ENCODE results near the gene GBX1.

The GBX1 gene

DNA sequence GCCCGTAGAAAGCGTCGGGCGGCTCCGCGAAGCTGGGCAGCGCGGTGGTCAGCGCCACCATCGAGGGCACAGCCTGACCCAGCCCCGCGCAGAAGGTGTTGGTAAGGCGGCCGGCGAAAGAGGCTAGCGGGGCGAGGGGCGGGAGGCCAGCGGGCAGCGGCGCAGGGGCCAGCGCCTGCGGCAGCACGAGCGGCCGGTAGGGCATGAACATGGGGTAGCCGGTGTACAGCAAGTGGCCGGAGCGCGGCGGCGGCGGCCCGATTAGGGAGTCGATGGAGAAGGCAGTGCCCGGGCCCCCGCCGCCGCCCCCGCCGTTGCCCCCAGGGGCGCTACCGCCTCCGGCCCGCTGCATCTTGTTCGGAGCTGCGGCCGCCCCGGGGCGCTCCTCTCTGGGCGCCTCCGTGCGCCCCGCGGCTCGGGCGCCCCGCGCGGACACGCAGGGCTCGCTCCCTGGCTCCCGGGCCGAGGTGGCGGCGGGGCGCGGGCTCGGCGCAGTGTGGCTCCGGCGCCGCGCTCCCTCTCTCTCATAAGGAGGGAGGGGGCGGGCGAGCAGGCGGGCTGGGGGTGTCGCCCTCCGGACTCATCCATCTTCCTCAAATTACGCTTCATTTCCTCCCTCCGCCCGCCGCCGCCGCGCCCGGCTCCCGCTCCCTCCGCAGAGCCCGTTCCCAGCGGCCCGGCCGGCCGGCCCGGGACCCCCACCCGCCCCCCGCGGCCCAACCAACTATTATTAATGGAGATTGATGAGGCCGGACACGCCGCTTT, at the start of gene GBX1:
Gene GBX1 (minus strand): TSS at position 498 of the 765 bp plus-strand sequence. CDS start 146 bp downstream, at position 352.
- no peak for DNase-seq

DNA sequence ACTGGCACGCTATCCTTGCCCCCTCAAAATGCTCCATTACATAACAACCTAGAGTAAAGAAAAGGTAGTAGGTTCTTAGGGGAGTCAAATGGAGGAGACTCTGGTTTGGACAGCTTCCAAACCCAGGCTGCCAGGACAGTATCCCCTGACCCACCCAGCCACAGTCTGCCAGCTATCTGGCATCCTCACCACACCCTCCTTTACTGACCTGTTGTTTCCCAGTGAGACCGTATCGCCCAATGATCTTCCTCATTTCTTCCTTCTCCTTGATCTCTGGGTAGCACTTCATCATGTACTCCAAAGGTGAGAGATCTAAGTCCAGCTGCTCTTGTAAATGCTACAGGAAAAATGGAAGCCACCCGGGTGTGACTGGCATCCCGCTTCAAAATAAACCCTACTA, 47.9 kb upstream of the GBX1 start:
- no peak for DNase-seq

DNA sequence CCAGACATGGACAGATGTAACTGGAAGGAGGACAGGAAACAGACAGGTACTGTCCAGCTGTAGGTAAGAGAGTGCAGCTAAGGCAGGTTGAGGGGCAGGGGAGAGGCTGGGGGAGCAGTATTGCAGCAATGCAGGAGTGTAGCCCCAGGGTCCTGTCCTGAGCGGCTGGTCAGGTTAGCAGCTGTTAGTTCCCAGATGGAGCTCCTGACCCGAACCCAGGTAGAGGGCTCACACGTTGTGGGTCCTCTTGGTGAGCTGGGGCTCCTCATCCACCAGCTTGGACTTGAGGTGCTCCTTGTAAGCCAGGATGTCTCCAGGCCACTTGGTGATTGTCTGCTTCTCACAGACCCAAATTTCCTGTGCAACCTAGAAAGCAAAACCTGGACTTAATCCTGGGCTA, 46.3 kb upstream of the GBX1 start:
- DNase-seq, result no peak

DNA sequence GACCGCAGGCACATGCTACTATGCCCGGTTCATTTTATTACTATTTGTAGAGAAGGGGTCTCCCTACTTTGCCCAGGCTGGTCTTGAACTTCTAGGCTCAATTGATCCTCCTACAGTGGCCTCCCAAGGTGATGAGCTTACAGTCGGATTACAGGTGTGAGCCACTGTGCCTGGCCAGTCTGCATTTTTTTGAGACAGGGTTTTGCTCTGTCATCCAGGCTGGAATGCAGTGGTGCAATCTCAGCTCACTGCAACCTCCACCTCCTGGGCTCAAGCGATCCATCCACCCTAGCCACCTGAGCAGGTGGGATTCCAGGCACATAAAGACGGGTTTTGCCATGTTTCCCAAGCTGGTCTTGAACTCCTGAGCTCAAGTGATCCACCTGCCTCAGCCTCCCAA, 45.1 kb upstream of the GBX1 start:
- no peak for DNase-seq

DNA sequence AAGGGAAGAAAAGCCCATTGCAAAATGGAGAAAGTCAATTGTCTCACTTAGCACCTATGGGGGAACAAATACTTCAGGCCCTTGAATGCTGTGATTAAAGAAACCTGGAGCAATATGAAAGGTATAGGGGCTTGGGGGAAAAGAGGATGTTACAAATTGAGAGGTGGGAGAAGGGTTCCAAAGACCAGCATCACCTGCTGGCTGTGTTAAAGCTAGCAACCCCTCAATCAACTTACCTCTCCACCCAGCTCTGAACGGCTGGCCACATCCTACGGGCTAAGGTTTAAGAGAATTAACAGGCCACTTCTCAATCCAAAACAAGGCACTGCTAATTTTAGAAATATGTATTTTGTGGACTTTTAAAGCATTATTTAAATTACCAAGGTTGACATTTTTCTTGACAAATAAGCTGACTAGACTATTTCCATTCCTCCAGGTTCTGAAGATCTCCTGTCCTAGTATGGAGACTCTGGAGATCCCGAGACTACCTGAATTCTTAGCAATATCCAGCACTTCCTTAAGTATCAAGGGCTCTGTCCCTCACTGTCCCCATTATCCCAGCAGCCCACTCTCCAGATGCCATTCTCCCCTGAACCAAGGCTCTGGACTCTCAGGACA, 43.8 kb upstream of the GBX1 start:
- no peak for DNase-seq

DNA sequence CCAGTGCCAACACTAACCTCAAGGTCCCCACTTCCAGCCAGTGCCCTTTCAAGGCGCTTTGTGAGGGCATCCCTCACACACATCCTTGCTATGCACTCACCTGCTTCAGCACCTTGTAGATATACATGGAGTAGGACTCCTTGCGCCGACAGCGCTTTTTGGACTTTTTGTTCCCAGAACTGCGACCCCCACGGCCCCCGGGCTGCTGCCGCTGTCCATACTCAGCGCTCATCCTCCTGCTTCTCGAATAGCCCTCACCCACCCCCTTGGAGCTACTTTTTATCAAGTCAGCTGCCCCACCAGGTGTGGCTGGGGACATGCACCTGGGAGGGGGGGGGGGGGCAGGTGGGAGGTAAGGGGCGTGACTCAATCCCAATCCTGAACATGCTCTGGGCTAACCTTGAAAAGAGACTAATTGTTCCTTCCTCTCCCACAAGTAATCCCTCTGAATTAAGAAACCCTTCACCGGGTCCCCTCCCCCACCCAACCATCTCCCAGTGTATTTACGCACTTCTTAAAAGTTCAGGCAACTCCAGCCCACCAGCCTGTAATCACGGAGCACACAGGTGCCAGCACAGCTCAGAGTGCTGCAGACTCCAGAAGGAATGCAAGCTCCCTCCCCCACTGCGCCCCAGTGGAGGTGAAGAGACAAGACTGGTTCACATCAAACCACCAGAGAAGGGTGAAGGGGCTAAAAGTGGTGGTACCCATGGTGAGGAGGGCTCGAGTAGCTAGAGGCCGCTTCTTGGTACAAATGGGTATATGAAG, 42.8 kb upstream of the GBX1 start, which contains the start of gene H2BK1:
Gene H2BK1 (minus strand): TSS at position 402 of the 768 bp plus-strand sequence. CDS start 170 bp downstream, at position 232.
- no peak for DNase-seq

DNA sequence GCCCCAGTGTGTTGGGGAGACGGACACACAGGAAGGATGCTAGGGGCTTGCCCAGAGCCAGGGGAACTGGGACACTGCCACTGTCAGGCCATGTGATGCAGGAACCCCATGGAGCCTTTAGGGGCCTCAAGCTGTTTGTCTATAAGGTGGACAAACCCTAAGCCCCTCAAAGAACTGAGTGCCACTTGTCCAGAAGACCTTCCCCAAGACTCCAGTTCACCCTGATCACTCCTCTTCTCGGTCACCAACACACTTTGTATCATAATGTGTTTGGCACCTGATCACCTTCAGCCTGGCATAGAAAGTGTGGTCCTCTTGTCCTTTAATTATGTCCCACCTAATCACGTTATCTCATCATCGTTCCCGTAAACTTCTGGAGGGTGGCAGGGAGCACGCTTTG, 42.1 kb upstream of the GBX1 start:
- DNase-seq, result no peak

DNA sequence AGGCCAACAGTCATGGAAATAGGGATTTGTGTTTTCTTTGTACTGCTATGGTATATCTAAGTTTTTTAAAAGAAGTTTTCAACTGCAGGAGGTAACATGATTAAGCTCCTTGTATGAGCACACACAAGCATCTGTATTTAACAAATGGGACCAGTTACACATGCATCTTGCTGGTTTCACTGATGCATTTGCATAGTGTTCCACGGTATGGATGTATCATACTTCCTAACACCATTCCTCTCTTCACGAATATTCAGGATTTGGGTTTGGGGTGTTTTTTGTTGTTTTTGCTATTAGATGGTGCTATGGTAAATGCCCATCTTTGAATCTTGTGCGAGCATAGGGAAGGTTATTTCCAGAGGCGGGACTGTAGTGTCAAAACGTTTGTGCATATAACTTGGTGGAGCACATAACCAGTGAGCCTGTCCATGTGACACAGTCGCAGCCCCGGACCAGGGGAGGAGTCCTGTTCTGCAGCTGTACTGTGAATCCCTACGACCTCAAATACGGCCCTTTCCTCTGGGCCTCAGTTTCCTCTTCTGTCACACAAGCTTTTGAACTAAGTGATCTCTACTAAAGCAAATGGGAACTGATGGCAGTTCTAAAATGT, 40.9 kb upstream of the GBX1 start:
- DNase-seq, result no peak

DNA sequence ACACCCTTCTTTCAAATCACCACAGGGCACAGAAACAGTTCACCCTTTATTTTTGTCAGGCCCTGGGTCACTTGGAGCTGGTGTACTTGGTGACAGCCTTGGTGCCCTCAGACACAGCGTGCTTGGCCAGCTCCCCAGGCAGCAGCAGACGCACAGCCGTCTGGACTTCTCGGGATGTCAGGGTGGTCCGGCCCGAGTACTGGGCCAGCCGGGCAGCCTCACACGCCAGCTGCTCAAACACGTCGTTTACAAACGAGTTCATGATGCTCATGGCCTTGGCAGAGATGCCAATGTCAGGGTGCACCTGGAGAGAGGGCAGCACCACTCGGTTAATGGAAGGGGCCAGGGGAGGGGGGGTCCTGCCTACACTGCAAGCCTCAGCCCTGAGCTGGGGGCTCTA, 40.3 kb upstream of the GBX1 start:
- DNase-seq, result no peak

DNA sequence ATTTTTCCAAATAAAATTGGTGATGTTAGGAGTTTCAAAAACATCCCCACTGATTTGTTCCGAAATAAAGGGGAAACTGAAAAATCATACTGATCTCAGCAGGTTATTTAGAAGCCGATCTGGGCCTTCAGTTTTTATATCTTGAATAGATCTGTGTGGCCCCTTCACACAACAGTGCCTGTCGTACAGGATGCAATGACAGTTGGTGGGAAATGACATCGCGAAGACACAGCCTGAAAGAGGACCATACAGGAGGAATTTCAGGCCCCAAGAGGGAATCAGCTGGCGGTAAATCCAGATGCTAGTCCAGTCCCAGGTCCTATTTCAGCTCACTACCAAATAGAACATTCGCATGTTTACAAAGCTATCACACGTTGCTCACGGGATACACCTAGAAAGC, 39.8 kb upstream of the GBX1 start:
- DNase-seq, result no peak

DNA sequence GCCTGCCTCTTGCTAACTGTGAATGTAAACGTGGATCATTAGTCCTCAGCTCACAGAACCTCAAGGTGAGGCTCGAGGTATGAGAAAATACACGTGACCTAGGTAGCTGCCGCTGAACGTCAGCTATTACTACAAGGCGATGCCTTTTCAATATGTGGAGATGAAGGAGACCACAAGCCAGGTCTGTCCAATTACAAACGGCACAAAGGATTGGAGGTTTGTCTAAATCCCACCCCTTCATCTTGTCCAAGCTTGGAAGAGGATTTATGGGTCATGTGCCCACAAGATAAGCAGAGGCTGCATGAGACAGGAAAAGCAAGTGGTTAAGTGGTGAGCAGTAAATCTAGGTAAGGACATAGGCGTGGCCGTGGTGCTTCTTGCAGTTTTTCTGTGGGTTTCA, 39.4 kb upstream of the GBX1 start:
- DNase-seq, result no peak

DNA sequence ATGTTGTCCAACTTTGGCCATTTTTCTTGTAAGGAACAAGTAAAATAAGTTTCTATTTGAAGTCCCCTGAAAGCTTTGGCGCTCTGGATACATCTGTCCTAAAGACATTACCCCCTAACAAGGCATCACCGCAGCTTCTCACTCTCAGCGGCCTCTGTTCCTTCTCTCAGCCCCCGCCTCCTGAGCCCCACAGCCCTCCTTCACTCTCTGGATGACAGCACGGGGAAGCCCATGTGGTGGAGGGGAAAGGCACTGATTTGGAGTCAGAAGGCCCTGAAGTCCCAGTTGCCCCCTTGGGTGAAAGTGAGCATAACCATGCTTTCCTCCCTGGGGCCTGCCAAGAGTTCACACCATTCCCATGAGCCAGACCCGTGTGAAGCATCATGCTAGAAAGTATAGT, 38.2 kb upstream of the GBX1 start:
- DNase-seq, result no peak

DNA sequence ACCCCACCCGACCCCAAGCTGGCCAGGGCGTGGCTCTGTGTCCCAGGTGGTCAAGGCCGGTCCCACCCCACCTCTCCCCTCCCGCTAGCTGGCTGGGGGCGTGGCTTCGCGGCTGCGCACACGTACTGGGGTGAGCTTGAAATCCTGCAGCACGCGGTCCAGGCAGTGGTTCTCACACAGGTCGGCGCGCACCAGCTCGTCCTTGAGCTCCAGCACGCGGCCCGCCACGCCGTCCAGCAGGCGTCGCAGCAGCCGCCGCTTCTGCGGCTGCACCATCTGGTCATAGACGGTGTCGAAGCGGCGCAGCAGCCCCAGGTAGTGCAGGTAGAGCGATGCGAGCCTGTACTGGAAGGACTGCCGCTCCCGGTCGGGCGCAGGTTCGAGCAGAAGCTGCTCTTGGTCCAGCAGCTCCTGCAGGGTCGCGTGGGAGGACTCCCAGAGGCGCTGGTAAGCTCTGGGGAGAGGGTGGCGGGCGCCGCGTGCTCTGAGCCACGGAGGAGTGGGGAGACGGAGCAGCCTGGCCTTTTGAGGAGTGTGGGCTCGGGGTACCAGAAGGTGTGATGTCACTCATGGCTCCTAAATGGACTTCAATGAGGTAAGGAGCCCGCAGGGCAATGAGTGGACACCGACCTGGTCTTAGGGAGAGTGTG, 37.0 kb upstream of the GBX1 start:
- DNase-seq, result no peak

DNA sequence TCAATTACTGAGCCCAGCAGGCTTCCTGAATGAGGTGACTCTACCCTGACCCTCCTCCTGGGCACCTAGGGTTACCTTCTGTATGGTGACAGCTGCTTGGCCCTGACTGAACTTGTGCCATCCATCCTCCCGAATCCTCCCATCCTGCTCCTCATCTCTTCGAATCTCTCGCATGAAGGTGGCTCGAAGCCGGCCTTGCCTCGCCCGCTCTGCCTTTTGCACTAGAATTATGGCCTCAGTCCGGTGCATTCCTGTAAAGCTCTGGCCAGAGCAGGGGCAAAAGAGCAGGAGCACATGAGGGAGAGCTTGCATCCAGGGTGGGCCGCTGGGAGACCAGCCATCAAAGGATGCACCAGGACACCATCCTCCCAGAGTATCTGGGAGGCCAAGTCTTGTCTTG, 35.3 kb upstream of the GBX1 start:
- DNase-seq, result no peak

DNA sequence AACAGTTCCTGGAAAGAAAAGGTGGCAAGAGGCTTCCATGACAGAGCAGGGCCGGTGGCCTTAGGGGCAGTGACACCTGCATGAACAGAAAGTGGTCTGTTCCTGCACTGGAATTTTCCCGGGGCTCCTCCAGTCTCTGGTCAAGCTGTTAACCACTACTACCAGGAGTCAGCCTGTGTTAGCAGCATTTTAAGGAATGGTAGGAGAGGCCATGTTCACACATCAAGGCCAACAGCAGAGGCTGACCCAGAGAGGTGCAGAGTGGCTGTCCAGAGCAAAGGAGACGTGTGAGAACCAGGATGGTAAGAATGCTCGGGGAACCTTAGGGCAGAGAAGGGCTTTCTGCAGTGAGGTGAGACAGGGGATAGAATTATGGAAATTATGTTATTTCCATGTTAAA, 34.3 kb upstream of the GBX1 start:
- DNase-seq, result no peak

DNA sequence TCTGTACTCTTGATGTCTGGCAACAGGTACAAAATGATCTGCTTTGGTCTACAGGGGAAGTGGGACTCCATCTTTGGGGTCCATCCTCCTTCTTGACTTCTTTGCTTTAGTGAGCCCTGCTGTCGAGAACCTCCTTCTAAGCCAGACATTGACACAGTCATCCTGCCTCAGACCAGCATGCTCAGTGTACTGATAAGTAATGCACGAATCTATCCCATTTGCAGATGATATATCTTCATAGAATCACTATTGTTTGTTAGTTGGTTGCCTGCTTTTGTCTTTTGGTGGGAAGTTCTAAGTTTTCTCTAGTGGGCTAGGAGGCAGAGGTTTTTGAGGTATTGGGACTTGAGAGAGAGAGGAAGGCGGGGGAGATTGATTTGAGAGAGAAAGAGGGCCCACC, 33.9 kb upstream of the GBX1 start:
- no peak for DNase-seq

DNA sequence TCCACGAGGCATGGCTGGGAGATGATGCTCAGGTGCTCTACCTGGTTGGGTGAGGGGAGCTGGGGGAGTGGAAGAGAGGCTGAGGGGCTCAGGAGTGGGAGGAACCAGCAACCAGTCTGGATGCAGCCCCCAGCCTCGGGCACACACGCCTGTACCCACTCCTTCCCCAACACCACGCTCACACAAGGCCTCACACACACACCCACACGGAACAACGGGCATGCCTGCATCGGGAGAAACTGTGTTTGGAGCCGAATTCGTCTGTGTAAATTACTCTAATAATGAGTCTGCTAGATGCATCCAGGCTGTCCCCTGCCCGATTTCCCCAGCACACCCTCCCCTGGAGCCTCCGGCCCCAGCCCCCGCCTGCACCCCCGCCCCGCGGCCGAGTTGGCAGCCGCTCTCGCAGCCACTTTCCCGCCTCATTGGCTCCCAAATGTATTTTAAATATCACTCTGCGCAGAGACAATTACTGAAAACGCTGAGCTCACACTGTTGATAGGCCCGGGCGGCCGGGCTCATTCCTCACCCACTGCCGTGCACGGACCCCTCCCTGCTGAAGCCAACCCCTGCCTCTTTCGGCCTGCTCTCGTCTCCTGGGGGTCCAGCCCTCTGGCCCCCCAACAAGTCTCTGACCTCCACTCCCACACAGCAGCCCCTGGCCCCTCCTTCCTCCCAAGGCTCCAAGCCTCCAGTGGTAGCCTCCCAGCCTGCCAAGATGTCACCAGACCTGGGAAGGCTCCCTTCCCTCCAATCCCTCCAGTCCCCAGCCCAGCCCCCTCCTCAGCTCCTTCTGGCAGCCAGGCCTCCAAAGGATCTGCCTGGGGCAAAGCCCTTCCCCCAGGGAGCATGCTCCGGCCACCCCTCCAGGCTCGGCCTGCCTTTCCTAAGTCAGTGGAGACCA, 31.7 kb upstream of the GBX1 start:
- no peak for DNase-seq

DNA sequence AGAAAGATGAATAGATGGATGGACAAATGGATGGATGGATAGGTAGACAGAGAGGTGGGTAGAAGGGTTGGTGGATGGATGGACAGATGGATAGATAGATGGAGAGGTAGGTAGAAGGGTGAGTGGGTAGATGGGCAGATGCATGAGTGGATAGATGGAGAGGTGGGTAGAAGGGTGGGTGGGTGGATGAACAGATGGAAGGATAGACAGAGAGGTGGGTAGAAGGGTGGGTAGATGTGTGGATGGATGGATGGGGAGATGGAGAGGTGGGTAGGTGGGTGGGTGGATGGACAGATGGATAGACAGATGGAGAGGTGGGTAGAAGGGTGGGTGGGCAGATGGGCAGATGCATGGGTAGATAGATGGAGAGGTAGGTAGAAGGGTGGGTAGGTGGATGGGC, 30.4 kb upstream of the GBX1 start:
- DNase-seq, result no peak

DNA sequence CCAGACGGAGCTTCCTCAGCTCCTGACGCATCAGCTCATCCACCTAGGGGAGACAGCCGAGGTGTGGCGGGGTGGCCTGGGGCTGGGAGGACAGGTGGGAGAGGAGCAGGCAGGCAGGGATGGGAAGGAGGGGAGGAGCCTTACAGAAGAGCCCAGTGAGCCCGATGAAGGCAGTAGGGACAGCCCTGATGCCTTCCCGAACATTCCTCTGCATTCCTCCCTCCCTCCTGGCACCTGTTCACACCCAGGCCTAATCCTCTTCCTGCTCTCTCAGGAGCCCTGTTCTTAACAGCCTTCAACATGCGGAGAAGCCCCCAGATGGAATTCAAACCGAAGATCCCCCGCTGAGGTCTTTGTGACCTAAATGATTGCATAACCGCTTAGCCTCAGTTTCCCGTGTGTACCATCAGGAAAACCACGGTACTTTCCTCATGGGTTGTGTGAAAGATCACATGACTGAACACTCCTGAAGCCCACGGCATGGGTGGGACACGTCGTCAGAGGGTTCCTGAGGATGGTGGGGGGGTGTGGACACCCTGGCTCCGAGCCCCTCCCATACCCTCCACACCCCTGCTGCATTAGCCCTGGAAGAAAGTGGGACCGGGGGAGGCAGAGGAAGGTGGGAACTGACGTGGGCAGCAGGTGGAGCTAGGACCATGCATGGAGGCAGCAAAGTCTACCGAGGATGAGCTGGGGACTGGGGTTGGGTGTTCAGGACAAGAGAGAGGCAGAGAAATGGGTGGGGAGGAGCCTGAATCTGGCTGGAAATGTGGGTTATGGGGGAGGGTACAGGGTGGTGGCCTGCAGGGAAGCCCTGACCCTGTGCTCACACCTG, 28.3 kb upstream of the GBX1 start:
- DNase-seq, result no peak

DNA sequence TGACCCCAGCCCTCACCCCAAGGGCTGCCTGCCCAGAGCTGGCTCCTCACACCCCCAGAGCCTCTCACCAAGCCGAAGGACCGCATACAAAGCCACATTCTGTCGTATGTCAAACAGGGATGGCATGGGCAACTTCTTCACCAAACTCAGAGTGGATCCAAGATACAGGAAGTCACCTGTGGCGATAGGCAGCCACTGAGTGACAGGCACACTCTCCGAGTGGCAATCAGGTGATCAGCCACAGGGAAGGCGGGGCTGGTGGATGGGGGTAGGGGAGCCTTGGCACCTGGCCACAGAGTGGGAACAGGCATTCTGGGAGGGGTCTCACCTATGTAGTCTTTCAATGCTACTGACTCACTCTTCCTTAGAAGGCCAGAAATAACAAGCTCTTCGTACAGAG, 26.7 kb upstream of the GBX1 start:
- DNase-seq, result no peak

Data from DMS 273 treated with DMSO at 0.1 percent for 48 hours (cell line).